Renal pelvis (tissue), 4 donors: ENCODE measurements around the gene LRRN3. TPM values are rescaled to one million over a fixed set of nuclear protein-coding genes. Genes with fewer than 3 reads are reported as not detected.

Experiments used
- DNase-seq: peaks from one replicate; pipeline ENCODE4 v3.0.0-alpha.2; 2013
- polyA plus RNA-seq, 3 donors: library from polyadenylated mRNA; unstranded; fragments of 120-200 nt; gene quantifications; one replicate each; pipeline ENCODE4 v1.2.1, GENCODE V29; 2013; ENCODE audit not compliant: insufficient read length in 3 of 3

The LRRN3 gene
- polyA plus RNA-seq, 3 donors, result 3.3 to 4.0 (median 3.7) TPM

DNA sequence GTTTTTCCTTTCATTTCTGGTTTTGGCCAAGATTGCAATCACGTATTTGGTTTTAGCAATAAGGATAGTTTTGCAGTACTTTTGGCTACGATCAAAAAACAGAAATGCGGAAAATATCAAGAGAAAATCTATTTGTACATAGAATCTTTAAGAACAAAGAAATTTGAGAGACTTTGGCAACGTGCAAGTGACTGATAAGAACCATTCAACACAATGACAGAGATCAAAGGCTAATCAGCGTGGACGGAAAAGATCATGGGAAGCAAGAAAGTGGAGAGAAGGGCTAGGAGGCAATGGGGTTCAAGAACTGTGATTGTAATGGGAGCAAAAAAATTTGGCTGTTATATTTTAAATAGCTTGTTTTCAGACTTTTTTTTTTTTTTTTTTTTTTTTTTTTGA, 16.2 kb upstream of the LRRN3 start:
- no peak for DNase-seq

GRCh38 chr7:111075498-111075897, 15.4 kb upstream of the LRRN3 start:
- DNase-seq, result no peak

DNA sequence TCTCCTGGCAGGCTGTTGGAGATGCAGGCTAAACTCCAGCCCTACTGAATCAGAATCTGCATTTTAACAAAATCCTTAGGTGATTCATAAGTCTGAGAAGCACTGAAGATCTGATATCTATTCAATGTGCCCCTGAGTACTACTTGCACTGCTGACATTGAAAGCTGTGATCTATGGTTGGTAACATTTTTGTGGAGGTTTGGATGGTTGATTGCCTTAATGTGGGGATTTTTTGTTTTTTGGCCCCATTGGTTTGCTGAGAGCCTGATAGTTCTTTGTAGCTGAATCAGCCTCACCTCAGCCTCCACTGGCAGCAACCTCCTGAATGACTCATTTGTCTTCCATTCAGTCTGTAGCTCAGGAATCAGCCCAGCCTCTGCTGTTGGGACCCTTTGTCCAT, 14.7 kb upstream of the LRRN3 start:
- DNase-seq, result no peak

GRCh38 chr7:111077001-111077400, 13.9 kb upstream of the LRRN3 start:
- no peak for DNase-seq

DNA sequence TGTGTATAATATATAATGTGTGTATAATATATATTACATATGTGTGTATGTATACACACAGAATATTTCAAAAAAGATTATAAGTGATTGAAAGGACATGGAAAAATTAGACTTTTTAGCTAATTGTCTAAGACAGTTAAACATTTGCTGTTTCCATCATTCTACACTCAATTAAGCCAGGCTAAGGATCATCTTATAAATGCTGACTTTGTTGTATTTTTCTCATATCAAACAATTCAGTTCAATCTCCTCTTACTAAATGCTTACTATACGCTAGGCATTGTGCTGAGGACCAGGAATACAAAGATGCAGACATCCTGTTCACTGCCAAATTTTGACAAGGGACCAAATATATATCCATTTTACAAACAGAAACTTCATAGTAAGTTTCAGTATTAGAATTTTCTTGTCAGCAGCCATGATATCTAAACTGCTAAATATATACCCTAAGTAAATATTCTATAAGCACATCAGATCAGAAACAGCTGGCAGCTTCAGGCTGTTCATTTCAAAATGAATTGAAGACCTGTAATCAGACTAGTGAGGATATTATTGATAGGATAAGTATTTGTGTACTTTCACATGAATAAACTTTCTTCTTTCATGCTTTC, 10.3 kb upstream of the LRRN3 start:
- DNase-seq, result no peak

DNA sequence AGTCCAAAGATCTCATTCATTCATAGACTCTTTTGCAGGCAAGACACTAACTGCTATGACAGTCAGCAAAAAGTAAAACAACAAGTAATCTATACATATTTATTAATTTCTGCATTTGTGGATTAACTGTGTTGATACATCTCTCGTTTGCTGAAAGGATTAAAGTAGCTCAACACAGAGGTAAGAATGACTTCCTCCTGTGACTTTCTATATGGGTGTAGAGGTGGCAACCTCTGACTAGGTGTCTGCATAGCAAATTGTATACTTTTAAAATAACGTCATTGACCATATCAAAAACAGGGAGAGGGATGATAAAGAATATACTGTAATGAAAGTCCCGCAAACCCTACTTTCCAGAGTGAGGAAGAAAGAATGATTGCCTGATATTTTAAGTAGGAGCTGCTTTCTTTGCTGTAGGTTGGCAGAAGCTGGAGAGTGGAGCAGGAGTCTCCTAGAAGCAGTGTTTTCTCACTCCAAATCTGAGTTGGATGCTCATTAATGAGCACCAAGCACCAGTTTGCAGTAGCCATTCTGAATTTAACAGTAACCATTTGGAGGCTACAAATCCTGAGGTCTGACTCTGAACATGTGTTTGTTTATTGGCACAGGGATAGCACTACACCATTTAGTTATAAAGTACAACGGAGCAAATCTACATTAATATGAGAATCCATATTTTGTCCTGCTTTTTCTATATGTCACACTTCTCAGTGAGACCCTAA, 9.2 kb upstream of the LRRN3 start:
- no peak for DNase-seq

- no peak for DNase-seq
These were observed 8.6 kb upstream of the LRRN3 start for GRCh38 chr7:111082351-111082750.

GRCh38 chr7:111083413-111083812, 7.5 kb upstream of the LRRN3 start:
- DNase-seq, result no peak

- no peak for DNase-seq
These were observed 5.6 kb upstream of the LRRN3 start for GRCh38 chr7:111085356-111085755.

- DNase-seq, result no peak
These were observed 4.4 kb upstream of the LRRN3 start for GRCh38 chr7:111086532-111086931.

GRCh38 chr7:111088328-111088727, 2.6 kb upstream of the LRRN3 start:
- DNase-seq, result no peak

GRCh38 chr7:111089822-111090426, 1.0 kb upstream of the LRRN3 start:
- DNase-seq, result no peak

DNA sequence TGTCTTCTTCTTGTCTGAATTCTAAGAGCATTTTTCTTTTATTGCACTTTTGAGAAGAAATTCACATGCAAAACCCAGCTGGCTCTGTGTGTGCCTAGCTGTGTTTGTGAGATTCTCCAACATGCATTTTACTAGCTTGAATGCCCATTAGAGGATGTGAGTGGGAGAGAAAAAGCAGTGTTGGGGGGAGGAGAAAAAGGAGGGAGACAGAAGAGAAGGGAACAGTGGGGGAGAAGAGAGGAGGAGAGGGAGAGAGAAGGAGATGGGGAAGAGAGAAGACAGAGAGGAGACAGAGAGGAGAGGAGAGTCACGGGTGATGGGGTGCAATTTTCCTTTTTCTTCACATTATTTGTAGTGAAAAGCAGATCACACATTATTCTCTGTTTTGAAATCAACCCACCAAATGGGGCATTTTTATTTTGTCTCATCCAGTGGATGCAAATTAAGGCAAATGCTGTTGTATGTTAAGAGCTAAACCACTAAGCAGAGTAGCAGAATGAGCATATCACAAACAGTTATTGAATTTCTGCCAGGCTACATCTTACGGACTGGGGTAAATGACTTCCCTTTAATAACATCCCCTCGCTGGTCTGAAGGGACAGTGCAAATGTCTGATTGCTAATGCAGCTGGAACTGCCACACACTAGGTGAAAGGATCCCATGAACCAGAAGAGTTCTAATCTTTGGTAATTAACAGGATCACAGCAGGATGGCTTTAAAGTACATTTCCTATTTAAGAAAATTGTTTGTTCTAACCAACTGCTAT, 849 bp downstream of the LRRN3 start:
- DNase-seq, result no peak

GRCh38 chr7:111092406-111093236, 1.7 kb downstream of the LRRN3 start:
- no peak for DNase-seq

GRCh38 chr7:111093496-111093895, 2.6 kb downstream of the LRRN3 start:
- no peak for DNase-seq

DNA sequence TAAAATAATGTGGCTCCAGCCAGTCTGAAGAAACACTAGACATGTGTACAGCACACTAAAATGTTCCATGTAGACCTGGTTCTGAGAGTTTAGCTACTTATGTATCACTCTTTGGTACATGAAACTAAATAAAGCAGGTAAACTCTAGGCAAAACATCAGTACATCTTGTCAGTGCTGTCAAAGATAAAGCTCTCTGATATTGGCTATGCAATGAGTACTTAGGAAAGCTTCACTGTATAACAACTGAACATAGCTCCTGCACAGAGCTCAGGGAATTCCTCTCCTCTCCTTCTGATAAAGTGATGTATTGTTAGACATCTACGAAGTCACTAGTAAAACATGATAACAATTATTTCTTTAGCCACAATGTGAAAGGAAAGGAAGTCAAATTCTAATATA, 3.5 kb downstream of the LRRN3 start:
- no peak for DNase-seq

GRCh38 chr7:111096997-111097396, 6.1 kb downstream of the LRRN3 start:
- no peak for DNase-seq

- no peak for DNase-seq
These were observed 7.3 kb downstream of the LRRN3 start for GRCh38 chr7:111098011-111098925.

DNA sequence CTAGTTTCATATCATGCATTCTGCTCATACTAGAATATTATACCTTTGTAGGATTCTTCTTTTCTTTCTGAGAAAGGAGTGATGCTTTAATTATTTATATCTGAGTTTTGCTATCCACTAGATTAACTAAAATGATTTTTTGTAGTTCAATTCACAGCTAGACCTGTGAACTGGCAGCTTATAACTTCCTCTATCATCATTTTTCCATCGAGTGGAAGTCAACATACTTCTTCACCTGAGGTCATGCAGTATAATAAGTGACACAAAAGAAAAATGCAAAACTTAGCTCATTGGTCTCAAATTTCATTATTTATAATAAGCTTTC, 8.0 kb downstream of the LRRN3 start:
- no peak for DNase-seq

- no peak for DNase-seq
These were observed 11.1 kb downstream of the LRRN3 start for GRCh38 chr7:111101856-111102646.
